Endothelial cell of umbilical vein (primary cell): ENCODE results near the gene RAB33B.

ENCODE experiments used
- EZH2 ChIP-seq: IDR thresholded peaks from 2 replicates; pipeline ENCODE4 v1.6.1; 2012; ENCODE audit warnings: borderline replicate concordance, low read depth, mild to moderate bottlenecking, moderate library complexity, low read length, inconsistent platforms; ENCODE audit not compliant: severe bottlenecking
- FOS ChIP-seq: IDR thresholded peaks from 2 replicates; pipeline ENCODE4 v1.6.1; 2011; ENCODE audit warnings: mild to moderate bottlenecking, low read length, moderate library complexity, borderline replicate concordance; ENCODE audit not compliant: insufficient read depth
- GATA2 ChIP-seq: IDR thresholded peaks from 2 replicates; pipeline ENCODE4 v1.7.0; 2011; ENCODE audit warnings: low read depth, mild to moderate bottlenecking, moderate library complexity, mixed read lengths, low read length; ENCODE audit not compliant: insufficient read length, insufficient read depth
- JUN ChIP-seq: IDR thresholded peaks from 2 replicates; pipeline ENCODE4 v1.6.1; 2011; ENCODE audit warnings: borderline replicate concordance, low read depth; ENCODE audit not compliant: insufficient read length, insufficient read depth
- POLR2A ChIP-seq: IDR thresholded peaks from 2 replicates; pipeline ENCODE4 v1.6.1; 2012; ENCODE audit warnings: low read depth, mild to moderate bottlenecking, control low read depth, low read length
- POLR2AphosphoS5 ChIP-seq: IDR thresholded peaks from 2 replicates; pipeline ENCODE4 v1.6.1; 2012; ENCODE audit warnings: low read depth, mild to moderate bottlenecking, control low read depth, low read length, moderate library complexity; ENCODE audit not compliant: insufficient read depth
- TF ChIP-seq, protein P1 (sequence below), 2 donors: IDR thresholded peaks; 1 replicate in 1 of 2; 2 replicates in 1 of 2; pipeline ENCODE4 v1.5.1; 2011; ENCODE audit warnings: low read length in 2 of 2, mild to moderate bottlenecking in 2 of 2, moderate library complexity in 2 of 2, control low read depth in 1 of 2, inconsistent platforms in 1 of 2, low read depth in 1 of 2; ENCODE audit not compliant: insufficient read depth in 1 of 2; ENCODE audit errors: extremely low read depth in 1 of 2
- TF ChIP-seq, protein P2 (sequence below): IDR thresholded peaks from 2 replicates; pipeline ENCODE4 v1.6.1; 2011; ENCODE audit not compliant: insufficient read depth, insufficient read length

DNA sequence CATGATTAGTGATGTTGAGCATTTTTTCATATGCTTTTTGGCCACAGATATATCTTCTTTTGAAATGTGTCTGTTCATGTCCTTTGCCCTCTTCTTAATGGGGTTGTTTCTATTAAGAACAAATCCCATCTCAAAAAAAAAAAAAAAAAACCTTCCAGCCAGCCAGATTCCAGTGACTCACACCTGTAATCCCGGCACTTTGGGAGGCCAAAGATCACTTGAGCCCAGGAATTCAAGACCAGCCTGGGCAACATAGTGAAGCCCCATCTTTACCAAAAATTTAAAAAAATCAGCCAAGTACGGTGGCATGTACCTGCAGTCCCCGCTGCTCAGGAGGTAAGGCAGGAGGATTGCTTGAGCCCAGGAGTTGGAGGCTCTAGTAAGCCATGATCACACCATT is 5.1 kb downstream of the RAB33B start:
- TF ChIP-seq, protein P1, sequence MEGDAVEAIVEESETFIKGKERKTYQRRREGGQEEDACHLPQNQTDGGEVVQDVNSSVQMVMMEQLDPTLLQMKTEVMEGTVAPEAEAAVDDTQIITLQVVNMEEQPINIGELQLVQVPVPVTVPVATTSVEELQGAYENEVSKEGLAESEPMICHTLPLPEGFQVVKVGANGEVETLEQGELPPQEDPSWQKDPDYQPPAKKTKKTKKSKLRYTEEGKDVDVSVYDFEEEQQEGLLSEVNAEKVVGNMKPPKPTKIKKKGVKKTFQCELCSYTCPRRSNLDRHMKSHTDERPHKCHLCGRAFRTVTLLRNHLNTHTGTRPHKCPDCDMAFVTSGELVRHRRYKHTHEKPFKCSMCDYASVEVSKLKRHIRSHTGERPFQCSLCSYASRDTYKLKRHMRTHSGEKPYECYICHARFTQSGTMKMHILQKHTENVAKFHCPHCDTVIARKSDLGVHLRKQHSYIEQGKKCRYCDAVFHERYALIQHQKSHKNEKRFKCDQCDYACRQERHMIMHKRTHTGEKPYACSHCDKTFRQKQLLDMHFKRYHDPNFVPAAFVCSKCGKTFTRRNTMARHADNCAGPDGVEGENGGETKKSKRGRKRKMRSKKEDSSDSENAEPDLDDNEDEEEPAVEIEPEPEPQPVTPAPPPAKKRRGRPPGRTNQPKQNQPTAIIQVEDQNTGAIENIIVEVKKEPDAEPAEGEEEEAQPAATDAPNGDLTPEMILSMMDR (IDR thresholded peaks at IDR 0.05; ENCODE audit: extremely low read depth in 1 of 2, insufficient read depth in 1 of 2, low read depth in 1 of 2, low read length in 2 of 2): no peak
- TF ChIP-seq POLR2A (no peak), EZH2 (no peak), POLR2AphosphoS5 (no peak), GATA2 (no peak), FOS (peak; percentile 19), JUN (no peak)
- TF ChIP-seq, protein P2, sequence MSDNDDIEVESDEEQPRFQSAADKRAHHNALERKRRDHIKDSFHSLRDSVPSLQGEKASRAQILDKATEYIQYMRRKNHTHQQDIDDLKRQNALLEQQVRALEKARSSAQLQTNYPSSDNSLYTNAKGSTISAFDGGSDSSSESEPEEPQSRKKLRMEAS: no peak
